ENCODE measurements around the gene KNDC1.

- TF ChIP-seq CTCF (conservative IDR thresholded peaks at IDR 0.05; ENCODE audit: low read depth in 2 of 2), result no peak
- TF ChIP-seq JUNB (IDR thresholded peaks at IDR 0.05; ENCODE audit: unreplicated experiment), result no peak
- TF ChIP-seq EZH2phosphoT487 (IDR thresholded peaks at IDR 0.05; ENCODE audit: unreplicated experiment), result no peak
- TF ChIP-seq ZNF331 (CRISPR knock-in tag; IDR thresholded peaks at IDR 0.05; ENCODE audit: low read depth), result no peak
- no peak for TF ChIP-seq EZH2 (IDR thresholded peaks at IDR 0.05; ENCODE audit: low read depth, unreplicated experiment)
- TF ChIP-seq POLR2AphosphoS5 (IDR thresholded peaks at IDR 0.05; ENCODE audit: low read depth), result no peak
- TF ChIP-seq REST (IDR thresholded peaks at IDR 0.05; ENCODE audit: unreplicated experiment), result no peak
- TF ChIP-seq ETS1 (IDR thresholded peaks at IDR 0.05), result no peak
- TF ChIP-seq ZNF114 (CRISPR knock-in tag; IDR thresholded peaks at IDR 0.05), result no peak
These were observed 5.6 kb upstream of the KNDC1 start for GRCh38 chr10:133154411-133154810.

Measured in GM23338 (cell line).